Lung (tissue), 12 donors: ENCODE results near the gene GPC6. TPM values are rescaled to one million over a fixed set of nuclear protein-coding genes. Genes with fewer than 3 reads are reported as not detected.

ENCODE experiments used
- ATAC-seq: fragments of 200-7000 bp; cut with Tn5 transposase; one replicate; pipeline ENCODE4 v1.9.1; 2020; ENCODE audit warnings: moderate number of reproducible peaks; ENCODE audit not compliant: insufficient read depth, low FRiP score
- DNase-seq, 3 donors: peaks; one replicate each; pipeline ENCODE4 v3.0.0-alpha.2; 2013 to 2017
- H3K27ac ChIP-seq, 2 donors: one replicate each; pipeline ENCODE4 v1.5.1; 2013; ENCODE audit warnings: mild to moderate bottlenecking in 2 of 2, moderate library complexity in 2 of 2, control low read depth in 1 of 2, inconsistent platforms in 1 of 2, low read depth in 1 of 2, low read length in 1 of 2
- H3K27me3 ChIP-seq, 3 donors: one replicate each; pipeline ENCODE4 v1.5.1; 2013; ENCODE audit warnings: low read length in 2 of 3; ENCODE audit not compliant: control insufficient read depth in 3 of 3, insufficient read depth in 3 of 3
- H3K36me3 ChIP-seq, 4 donors: one replicate each; pipeline ENCODE4 v1.5.1; 2013; ENCODE audit warnings: low read length in 4 of 4, mild to moderate bottlenecking in 1 of 4, moderate library complexity in 1 of 4; ENCODE audit not compliant: control insufficient read depth in 4 of 4, insufficient read depth in 4 of 4
- H3K4me1 ChIP-seq, 5 donors: one replicate each; pipeline ENCODE4 v1.5.1; 2013; ENCODE audit warnings: low read length in 5 of 5, mild to moderate bottlenecking in 2 of 5, moderate library complexity in 1 of 5; ENCODE audit not compliant: control insufficient read depth in 5 of 5, insufficient read depth in 5 of 5
- H3K4me3 ChIP-seq: one replicate; pipeline ENCODE4 v1.5.1; 2013; ENCODE audit warnings: mild to moderate bottlenecking, control low read depth, moderate library complexity
- H3K9ac ChIP-seq, 2 donors: one replicate each; pipeline ENCODE4 v1.5.1; 2013; ENCODE audit warnings: low read length in 2 of 2, control low read depth in 1 of 2; ENCODE audit not compliant: insufficient read depth in 1 of 2
- H3K9me3 ChIP-seq, 4 donors: one replicate each; pipeline ENCODE4 v1.5.1; 2013; ENCODE audit warnings: low read length in 3 of 4, mild to moderate bottlenecking in 1 of 4, moderate library complexity in 1 of 4; ENCODE audit not compliant: control insufficient read depth in 4 of 4, insufficient read depth in 3 of 4
- WGBS, 2 donors: extraction: QIAGEN DNeasy Blood & Tissue Kit; methylation state at CpG; one replicate each; pipeline ENCODE4 v1.1.7; 2013; 5-methylcytosine and 5-hydroxymethylcytosine counted together
- polyA plus RNA-seq, 2 donors: library from polyadenylated mRNA; stranded (reverse); fragments of 200-250 nt; gene quantifications; one replicate each; pipeline ENCODE4 v1.2.1, GENCODE V29; 2013
- total RNA-seq, 2 donors: library from RNA; depleted of rRNA in 1 of 2; stranded (reverse); fragments of >200 nt in 1 of 2; gene quantifications; one replicate each; pipeline ENCODE4 v1.2.1, GENCODE V29; 2014 to 2021
- TF ChIP-seq, protein P1 (sequence below): IDR thresholded peaks from 2 replicates; pipeline ENCODE4 v1.5.1; 2012; ENCODE audit warnings: mild to moderate bottlenecking; ENCODE audit errors: control extremely low read depth, extremely low read depth
- donor health status: control.
- donor health status: control.
- donor health status: Bipolar disorder and iron deficiency.
- donor health status: healthy.
- donor health status: DM: yes; HTN: yes; CAD: no.

GPC6 gene
- total and polyA plus RNA-seq, 4 donors, result 0.45 to 31.4 (median 4.8) TPM

DNA sequence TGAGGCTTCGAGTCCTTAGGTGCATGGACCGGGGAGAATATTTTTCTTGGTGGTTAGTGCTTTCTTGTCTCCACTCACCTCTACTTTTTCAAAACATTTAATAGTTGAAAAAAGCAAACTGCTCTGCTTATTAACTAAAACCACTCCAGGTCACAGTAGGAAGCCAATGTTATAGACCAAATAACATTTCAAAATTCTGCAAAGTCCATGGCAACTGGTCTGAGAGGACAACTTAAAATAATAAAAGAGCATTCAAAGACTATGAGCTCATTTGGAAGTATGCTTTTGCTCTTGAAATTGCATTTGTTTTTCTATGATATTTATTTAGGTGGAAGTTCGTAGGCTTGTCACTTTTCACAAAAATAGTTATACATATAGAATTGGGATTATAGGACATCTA is 769.9 kb downstream of the GPC6 start:
- Histone ChIP-seq H3K4me3 (no peak overlapping the region), H3K27me3 (no peaks in the 10 kb centered on the region), H3K36me3 (no peaks in the 10 kb centered on the region), H3K9me3 (peaks cover 0 to 1% (median 0%) of the 10 kb centered on the region in 4 donors), H3K27ac (no peak overlapping the region), H3K4me1 (no peaks in the 10 kb centered on the region), H3K9ac (no peak overlapping the region)
- DNase-seq (no peak), ATAC-seq (no peak)
- whole genome bisulfite sequencing, 2 donors, result 91% methylated on average over 3 of the region's 3 CpGs
- TF ChIP-seq, protein P1, sequence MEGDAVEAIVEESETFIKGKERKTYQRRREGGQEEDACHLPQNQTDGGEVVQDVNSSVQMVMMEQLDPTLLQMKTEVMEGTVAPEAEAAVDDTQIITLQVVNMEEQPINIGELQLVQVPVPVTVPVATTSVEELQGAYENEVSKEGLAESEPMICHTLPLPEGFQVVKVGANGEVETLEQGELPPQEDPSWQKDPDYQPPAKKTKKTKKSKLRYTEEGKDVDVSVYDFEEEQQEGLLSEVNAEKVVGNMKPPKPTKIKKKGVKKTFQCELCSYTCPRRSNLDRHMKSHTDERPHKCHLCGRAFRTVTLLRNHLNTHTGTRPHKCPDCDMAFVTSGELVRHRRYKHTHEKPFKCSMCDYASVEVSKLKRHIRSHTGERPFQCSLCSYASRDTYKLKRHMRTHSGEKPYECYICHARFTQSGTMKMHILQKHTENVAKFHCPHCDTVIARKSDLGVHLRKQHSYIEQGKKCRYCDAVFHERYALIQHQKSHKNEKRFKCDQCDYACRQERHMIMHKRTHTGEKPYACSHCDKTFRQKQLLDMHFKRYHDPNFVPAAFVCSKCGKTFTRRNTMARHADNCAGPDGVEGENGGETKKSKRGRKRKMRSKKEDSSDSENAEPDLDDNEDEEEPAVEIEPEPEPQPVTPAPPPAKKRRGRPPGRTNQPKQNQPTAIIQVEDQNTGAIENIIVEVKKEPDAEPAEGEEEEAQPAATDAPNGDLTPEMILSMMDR, result no peak

DNA sequence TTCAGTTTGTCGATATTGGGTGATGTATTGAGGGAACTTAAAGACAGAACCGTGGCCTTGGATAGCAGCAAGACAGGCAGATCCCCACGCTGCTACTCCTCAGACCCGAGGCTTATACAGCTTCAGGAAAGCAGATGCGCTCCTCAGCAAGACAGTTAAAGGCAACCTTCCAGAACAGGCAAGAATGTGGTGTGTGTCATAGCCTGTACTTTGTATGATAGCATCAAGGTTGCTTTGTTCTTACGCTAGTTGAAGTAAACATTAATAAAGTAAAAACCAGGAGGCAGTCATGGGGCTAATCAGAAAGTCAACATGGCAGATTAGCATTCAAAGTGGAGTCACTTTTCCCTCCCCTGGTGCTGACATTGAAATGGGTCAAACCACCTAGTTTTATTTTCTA is 779.7 kb downstream of the GPC6 start:
- Histone ChIP-seq H3K27me3 (no peaks in the 10 kb centered on the region), H3K4me3 (no peak overlapping the region), H3K4me1 (no peaks in the 10 kb centered on the region), H3K9me3 (peaks cover 0 to 3% (median 0%) of the 10 kb centered on the region in 4 donors), H3K36me3 (no peaks in the 10 kb centered on the region), H3K9ac (no peak overlapping the region), H3K27ac (no peak overlapping the region)
- ATAC-seq, result no peak
- TF ChIP-seq, protein P1, result no peak
- 88 to 93% methylated on average over 6 of the region's 6 CpGs for WGBS, 2 donors
- DNase-seq, result no peak

DNA sequence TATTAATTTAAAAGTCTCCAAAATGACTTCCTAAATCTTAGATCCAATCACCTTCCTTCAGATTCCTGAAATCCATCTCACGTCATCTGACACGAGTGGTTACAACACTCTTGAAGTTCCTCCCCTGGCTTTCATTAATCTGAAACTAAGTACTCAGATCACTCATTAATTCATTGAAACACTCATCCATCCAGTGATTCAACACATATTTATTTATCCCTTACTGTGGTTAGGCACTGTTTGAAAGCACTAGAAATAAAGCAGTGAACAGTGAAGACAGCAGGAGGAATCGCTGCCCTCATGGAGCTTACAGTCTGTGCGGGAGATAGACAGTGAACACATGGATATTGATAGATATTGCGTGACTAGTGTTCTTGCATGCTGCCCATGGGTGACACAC is 780.5 kb downstream of the GPC6 start:
- no peaks in the 10 kb centered on the region for H3K36me3 ChIP-seq
- no peak overlapping the region for H3K9ac ChIP-seq
- no peaks in the 10 kb centered on the region for H3K27me3 ChIP-seq
- H3K9me3 ChIP-seq, result peaks cover 0 to 3% (median 0%) of the 10 kb centered on the region in 4 donors
- H3K27ac ChIP-seq, result no peak overlapping the region
- ATAC-seq, result no peak
- WGBS, 2 donors, result 89 to 92% methylated on average over 5 of the region's 5 CpGs
- H3K4me1 ChIP-seq, result no peaks in the 10 kb centered on the region
- no peak overlapping the region for H3K4me3 ChIP-seq
- TF ChIP-seq, protein P1, result no peak
- DNase-seq, result no peak

DNA sequence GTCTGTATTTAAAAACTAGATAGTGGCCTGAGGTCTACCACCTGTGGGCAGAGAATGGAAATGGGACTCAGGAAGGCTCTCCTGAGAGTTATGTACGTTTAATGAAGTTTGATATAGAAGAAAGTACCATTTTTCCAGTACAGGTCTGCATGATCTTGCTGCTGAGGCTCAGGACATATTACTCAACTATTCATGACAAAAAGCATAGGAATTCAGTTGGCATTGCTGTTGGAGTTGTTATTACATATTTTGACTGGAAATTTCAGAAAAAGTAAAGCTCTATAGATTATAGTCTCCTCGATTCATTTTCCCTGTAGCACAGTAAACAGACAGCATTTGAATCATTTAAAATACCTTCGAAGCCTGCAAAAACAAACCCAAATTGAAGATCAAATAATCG is 783.1 kb downstream of the GPC6 start:
- Histone ChIP-seq H3K4me3 (no peak overlapping the region), H3K9ac (no peak overlapping the region), H3K9me3 (peaks cover 0 to 3% (median 0%) of the 10 kb centered on the region in 4 donors), H3K36me3 (no peaks in the 10 kb centered on the region), H3K27ac (no peak overlapping the region), H3K4me1 (no peaks in the 10 kb centered on the region), H3K27me3 (no peaks in the 10 kb centered on the region)
- TF ChIP-seq, protein P1, result no peak
- WGBS, 2 donors, result 81 to 88% methylated on average over 4 of the region's 4 CpGs
- DNase-seq (no peak), ATAC-seq (no peak)
